NCI-H1694 (cell line): Measurements from ENCODE around the gene RHO.
"Not testable (repeated sequence)": the region's sequence is repeated elsewhere in the genome, so short reads cannot be mapped to it uniquely, and the experiment has no call there.

ENCODE experiments used
- DNase-seq: peaks from one replicate; lab custom pipeline; 2025; lab: John Stamatoyannopoulos, UW

Gene RHO

DNA sequence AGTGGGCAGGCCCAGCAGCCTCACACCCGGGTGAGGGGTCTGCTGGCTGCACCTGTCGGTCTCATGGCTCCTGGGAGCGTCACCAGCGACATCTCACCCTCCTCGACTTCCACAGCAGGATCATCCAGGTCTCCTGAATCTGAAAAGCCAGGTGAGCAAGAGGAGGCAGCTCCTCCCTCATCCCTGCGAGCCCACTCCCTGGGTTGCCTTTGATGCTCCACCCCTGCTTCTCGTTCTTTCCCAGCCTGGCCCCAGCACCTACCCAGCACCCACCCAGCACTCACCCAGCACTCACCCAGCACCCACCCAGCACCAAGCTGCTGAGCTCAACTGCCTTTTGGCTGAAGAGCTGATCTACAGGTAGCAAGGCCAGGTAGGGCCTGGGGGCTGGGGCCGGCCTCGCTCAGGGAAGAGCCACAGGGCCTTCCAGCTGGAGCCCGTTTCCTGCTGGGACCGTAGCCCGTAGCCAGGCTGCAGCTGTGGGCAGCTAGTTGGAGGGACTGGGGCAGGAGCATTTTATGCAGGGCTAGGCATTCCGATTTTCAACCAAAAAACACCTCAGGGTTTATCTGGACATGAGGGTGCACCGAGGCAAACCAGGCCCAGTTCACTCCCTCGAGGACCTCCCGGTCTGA lies 14.8 kb downstream of the RHO start, which contains the start of gene H1-8:
H1-8 (plus strand) TSS at position 20 of the 635 bp plus-strand sequence; CDS start at position 64, 44 bp downstream.
- no peak for DNase-seq

GRCh38 chr3:129543999-129544398 lies 15.6 kb downstream of the RHO start:
- no peak for DNase-seq

DNA sequence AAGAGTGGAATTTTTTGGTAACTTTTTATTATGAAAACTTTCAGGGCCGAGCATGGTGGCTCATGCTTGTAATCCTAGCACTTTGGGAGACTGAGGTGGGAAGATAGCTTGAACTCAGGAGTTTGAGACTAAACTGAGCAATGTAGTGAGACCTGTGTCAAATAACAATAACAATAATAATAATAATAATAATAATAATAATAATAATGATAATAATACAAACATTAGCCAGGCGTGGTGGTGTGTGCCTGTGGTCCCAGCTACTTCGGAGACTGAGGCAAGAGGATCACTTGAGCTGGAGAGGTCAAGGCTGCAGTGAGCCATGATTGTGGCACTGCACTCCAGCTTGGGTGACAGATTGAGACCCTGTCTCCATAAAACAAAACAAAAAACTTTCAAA lies 17.5 kb downstream of the RHO start:
- not testable (repeated sequence) for DNase-seq

DNA sequence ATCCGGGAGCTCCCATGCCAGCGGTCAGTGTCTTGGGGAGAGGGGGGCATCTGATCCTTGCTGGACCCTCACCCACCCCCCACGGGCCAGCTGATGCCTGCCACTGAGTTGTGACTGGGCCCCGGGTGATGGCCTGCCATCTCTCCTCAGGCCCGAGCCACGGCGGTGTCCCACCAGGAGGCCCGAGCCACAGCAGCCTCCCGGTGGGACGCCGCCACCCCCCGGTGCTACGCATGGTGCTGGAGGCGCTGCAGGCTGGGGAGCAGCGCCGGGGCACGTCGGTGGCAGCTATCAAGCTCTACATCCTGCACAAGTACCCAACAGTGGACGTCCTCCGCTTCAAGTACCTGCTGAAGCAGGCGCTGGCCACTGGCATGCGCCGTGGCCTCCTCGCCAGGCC lies 18.8 kb downstream of the RHO start:
- no peak for DNase-seq

GRCh38 chr3:129548104-129548965 lies 19.9 kb downstream of the RHO start:
- no peak for DNase-seq

- no peak for DNase-seq
Observed at GRCh38 chr3:129549006-129549800, 20.8 kb downstream of the RHO start.

- DNase-seq, result no peak
Observed at GRCh38 chr3:129549805-129550204, 21.4 kb downstream of the RHO start.

- peak; percentile 23 for DNase-seq
Observed at GRCh38 chr3:129552287-129553050, 24.0 kb downstream of the RHO start.

- DNase-seq, result no peak
Observed at GRCh38 chr3:129553171-129553570, 24.7 kb downstream of the RHO start.

- no peak for DNase-seq
Observed at GRCh38 chr3:129553719-129554118, 25.3 kb downstream of the RHO start.

- peak; percentile 18 for DNase-seq
Observed at GRCh38 chr3:129554356-129555152, 26.1 kb downstream of the RHO start.

- no peak for DNase-seq
Observed at GRCh38 chr3:129555153-129555550, 26.7 kb downstream of the RHO start.

GRCh38 chr3:129555616-129556357 lies 27.3 kb downstream of the RHO start:
- no peak for DNase-seq

GRCh38 chr3:129556358-129556695 lies 27.9 kb downstream of the RHO start:
- no peak for DNase-seq

GRCh38 chr3:129556890-129557547 lies 28.6 kb downstream of the RHO start:
- DNase-seq, result no peak

DNA sequence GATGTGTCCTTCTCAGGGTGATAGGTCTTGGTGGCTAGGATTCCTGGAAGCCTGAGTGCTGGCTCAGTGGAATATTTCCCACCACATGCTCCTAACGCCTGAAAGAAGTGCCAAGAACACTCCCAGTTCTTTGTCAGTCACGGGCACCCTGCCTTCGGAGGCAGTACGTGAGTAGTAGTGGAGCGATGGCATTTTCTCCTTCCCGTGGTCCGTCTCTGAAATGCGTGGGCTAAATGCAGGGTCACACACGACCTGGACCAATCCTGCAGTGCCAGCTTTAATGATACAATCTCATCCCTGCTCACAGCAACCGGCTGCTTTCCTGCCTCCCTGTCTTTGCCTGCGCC lies 29.1 kb downstream of the RHO start:
- no peak for DNase-seq

- no peak for DNase-seq
Observed at GRCh38 chr3:129558081-129558771, 29.8 kb downstream of the RHO start.

- DNase-seq, result no peak
Observed at GRCh38 chr3:129558772-129559564, 30.5 kb downstream of the RHO start.
